ENCODE measurements around the gene RFFL. TPM values are rescaled to one million over a fixed set of nuclear protein-coding genes. Genes with fewer than 3 reads are reported as not detected.

RFFL gene
- total and polyA plus RNA-seq, 9 of the 15 experiments (the other 6 are each of a cell fraction or from before 2014, with no cell fraction given): 3.4 to 18.1 (median 12.8) TPM

DNA sequence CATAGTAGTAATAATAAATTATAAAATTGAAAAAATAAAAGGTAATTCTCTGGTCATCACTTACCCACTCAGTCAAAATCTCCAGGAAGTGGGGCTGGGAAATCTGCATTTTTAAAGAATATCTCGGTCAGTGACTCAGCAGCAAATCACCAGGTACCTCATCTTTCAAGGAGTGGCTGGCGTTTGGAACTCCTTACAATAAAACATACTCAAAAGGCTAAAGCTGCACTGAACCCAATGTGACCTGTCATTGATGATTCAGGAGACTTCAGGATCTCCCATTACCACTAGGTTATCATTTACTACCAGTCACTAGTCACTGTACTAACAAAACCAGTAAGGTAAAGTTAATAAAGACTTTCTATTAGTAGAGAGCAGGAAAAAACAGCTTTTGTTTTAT, 21.5 kb upstream of the RFFL start:
- CTCF ChIA-PET (ENCODE audit: low intra/inter-chr PET ratio): no interaction called here
- FAIRE-seq: peak; percentile 61
- 13% methylated on average over 2 of the region's 2 CpGs for WGBS (ENCODE audit: insufficient coverage, low coverage, missing lambda C conversion rate)
- H2AFZ ChIP-seq (ENCODE audit: low read depth, low read length): no peak overlapping the region
- H3K36me3 ChIP-seq (ENCODE audit: control insufficient read depth, insufficient read depth, low read length): no peaks in the 10 kb centered on the region
- H4K20me1 ChIP-seq (replicated peaks; ENCODE audit: control insufficient read depth, insufficient read depth, low read length): no peaks in the 10 kb centered on the region
- H3K4me3 ChIP-seq: no peak overlapping the region
- no TSS peak for BruUV-seq (replicated peaks)
- no peak for ATAC-seq
- H3K9me3 ChIP-seq (replicated peaks; ENCODE audit: control insufficient read depth, insufficient read depth, low read depth, low read length): no peaks in the 10 kb centered on the region
- DNase-seq (ENCODE audit: extremely low read depth in 1 of 4, low spot score in 3 of 4): peak in 3 of 4 experiments; percentile 27 to 55 (median 31)
- intact Hi-C loops (cut with micrococcal nuclease): loop anchor here (5.0 kb wide), 2 partner anchors 88 to 103 kb away; partner anchors contain the start of gene LIG3
- peaks cover 22 to 41% of the 10 kb centered on the region in 2 experiments for H3K4me1 ChIP-seq (replicated peaks in 1 of 2; ENCODE audit: control insufficient read depth in 2 of 2, insufficient read depth in 2 of 2, low read length in 2 of 2)
- TF ChIP-seq DNMT1 (IDR thresholded peaks at IDR 0.05) (no peak), ZKSCAN8 (CRISPR knock-in tag; IDR thresholded peaks at IDR 0.05) (no peak), FOSL1 (tag; conservative IDR thresholded peaks at IDR 0.05) (0 out of 2 replicates have a peak, but pooled peaks have one; percentile 26), JUND (IDR thresholded peaks at IDR 0.05; ENCODE audit: borderline replicate concordance, low read depth, low read length) (peak; percentile 19; the same call in 1 of the 2 replicates), JUND (tag; IDR thresholded peaks at IDR 0.05; ENCODE audit: borderline replicate concordance, low read depth, low read length) (no peak), PHF21A (IDR thresholded peaks at IDR 0.05; ENCODE audit: borderline replicate concordance, low read depth) (no peak), SAFB (IDR thresholded peaks at IDR 0.05; ENCODE audit: borderline replicate concordance, low read depth, low read length) (no peak), MAFF (IDR thresholded peaks at IDR 0.05; ENCODE audit: low read length) (peak; percentile 60), MAFG (tag; conservative IDR thresholded peaks at IDR 0.05) (peak; percentile 57), ZNF316 (IDR thresholded peaks at IDR 0.05) (peak; percentile 69), MEIS2 (IDR thresholded peaks at IDR 0.05; ENCODE audit: partially characterized antibody) (peak; percentile 39), ATF3 (IDR thresholded peaks at IDR 0.05) (0 out of 2 replicates have a peak, but pooled peaks have one; percentile 12), ATF3 (CRISPR knock-in tag; conservative IDR thresholded peaks at IDR 0.05) (no peak), NR0B1 (IDR thresholded peaks at IDR 0.05; ENCODE audit: partially characterized antibody) (no peak), ZBTB9 (CRISPR knock-in tag; IDR thresholded peaks at IDR 0.05) (no peak), C11orf30 (IDR thresholded peaks at IDR 0.05; ENCODE audit: low read depth) (peak; percentile 68), BRCA1 (IDR thresholded peaks at IDR 0.05) (no peak), BRCA1 (CRISPR knock-in tag; IDR thresholded peaks at IDR 0.05) (no peak), NFE2 (IDR thresholded peaks at IDR 0.05; ENCODE audit: low read depth) (peak; percentile 85)
- TF ChIP-seq, protein P1, sequence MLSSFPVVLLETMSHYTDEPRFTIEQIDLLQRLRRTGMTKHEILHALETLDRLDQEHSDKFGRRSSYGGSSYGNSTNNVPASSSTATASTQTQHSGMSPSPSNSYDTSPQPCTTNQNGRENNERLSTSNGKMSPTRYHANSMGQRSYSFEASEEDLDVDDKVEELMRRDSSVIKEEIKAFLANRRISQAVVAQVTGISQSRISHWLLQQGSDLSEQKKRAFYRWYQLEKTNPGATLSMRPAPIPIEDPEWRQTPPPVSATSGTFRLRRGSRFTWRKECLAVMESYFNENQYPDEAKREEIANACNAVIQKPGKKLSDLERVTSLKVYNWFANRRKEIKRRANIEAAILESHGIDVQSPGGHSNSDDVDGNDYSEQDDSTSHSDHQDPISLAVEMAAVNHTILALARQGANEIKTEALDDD (IDR thresholded peaks at IDR 0.05): peak; percentile 95
- peaks cover 3% of the 10 kb centered on the region for H3K9me1 ChIP-seq (ENCODE audit: control insufficient read depth, insufficient read depth, low read length)
- in situ Hi-C loops (cut with MboI): no loop called here
- no peak overlapping the region for H3K4me2 ChIP-seq (ENCODE audit: insufficient read depth, low read length)
- peak overlapping the region; percentile 37; the same call in 1 of the 3 replicates for H3K27ac ChIP-seq (ENCODE audit: extremely low read depth, low read depth, low read length)
- no peaks in the 10 kb centered on the region for H3K27me3 ChIP-seq (ENCODE audit: control insufficient read depth in 2 of 2, insufficient read depth in 2 of 2, low read length in 2 of 2)
- peaks cover 63% of the 10 kb centered on the region for H3K79me2 ChIP-seq (ENCODE audit: control insufficient read depth, insufficient read depth, low read length)
- H3K9ac ChIP-seq (ENCODE audit: insufficient read depth in 1 of 2, low read depth in 2 of 2, low read length in 2 of 2): no peak overlapping the region
- POLR2A ChIA-PET: interaction anchor here (0.6 to 2.5 kb wide), 5 partner anchors 12 to 463 kb away, joined by 3 to 13 read pairs (median 3); partner anchors contain the start of gene RFFL

Measured in K562 (cell line).